Stimulated activated CD4-positive, alpha-beta T cell treated with anti-CD3 and anti-CD28 coated beads, Interleukin-15, amount 100 ng/mL, for 1 hour (primary cell): ENCODE data around the gene SUN5.
"Not testable (repeated sequence)": the region's sequence is repeated elsewhere in the genome, so short reads cannot be mapped to it uniquely, and the experiment has no call there.

ENCODE experiments used
- DNase-seq, 2 donors: peaks; one replicate each; pipeline ENCODE4 v3.0.0-alpha.2; 2020; ENCODE audit warnings: low read depth in 1 of 2, low spot score in 1 of 2

The SUN5 gene

DNA sequence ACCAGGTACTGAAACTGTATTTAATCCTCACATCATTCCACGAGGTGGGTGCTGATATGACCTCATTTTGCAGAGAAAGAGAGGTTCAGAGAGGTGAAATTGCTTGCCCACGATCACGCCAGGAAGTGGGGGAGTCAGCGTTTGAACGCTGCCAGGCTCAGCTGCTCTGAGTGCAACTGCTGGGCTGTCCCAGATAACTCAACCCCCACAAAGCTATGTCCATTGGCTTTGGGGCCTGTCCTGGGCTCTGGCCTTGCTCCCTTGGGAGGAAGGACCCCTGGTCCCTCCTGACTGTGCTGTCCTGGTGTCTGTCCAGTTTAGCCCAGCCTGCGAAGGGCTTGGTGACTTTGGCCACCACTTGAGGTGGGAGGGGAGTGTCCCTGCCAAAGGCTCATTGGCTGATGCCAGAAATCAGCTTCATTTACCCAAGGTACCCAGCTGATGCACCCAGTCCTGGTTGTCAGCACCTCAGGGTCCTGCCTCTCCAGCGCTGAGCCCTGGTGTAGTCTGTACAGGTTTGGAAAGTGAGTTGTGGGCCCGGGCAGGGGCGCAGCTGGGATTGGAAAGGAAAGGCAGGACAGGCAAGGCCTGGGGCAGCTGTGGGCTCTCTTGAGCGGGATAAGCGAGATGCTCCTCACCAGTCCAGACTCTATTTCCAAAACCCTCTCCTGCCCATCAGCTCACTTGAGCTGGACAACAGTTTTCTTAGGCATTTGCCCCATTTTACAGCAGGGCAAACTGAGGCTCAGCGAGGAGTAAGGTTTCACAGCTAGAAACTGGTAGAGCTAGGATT lies 38.5 kb downstream of the SUN5 start:
- DNase-seq = peak in 1 of 2 donors; percentile 16

DNA sequence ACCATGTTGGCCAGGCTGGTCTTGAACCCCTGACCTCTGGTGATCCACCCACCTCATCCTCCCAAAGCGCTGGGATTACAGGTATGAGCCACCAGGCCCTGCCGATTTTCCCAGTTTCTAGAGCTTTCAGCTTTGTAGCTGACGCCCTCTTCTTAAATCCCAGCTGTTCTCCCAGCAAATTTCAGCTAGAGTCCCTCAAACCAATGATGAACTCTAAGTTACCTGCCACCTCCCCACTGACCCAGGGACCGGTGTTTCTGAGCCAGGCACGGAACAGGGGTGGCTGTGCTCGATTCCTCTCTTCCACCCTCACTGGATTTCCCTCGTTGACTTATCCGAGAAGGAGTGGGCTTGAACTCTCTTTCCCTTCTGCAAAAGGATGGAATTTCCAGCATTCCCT lies 39.1 kb downstream of the SUN5 start:
- DNase-seq = no peak

DNA sequence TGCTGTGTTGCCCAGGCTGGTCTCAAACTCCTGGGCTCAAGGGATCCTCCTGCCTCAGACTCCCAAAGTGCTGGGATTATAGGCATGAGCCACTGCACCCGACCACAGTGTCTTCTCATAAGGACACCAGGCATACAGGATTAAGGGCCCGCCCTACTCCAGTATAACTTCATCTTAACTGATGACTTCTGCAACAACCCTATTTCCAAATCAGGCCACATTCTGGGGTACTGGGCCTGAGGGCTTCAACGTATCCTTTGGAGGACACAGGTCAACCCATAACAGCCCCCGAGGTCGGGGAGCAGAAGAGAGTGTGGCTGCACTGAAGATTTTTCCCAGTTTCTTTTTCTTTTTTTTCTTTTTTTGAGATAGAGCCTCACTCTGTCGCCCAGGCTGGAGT lies 39.7 kb downstream of the SUN5 start:
- DNase-seq = no peak

DNA sequence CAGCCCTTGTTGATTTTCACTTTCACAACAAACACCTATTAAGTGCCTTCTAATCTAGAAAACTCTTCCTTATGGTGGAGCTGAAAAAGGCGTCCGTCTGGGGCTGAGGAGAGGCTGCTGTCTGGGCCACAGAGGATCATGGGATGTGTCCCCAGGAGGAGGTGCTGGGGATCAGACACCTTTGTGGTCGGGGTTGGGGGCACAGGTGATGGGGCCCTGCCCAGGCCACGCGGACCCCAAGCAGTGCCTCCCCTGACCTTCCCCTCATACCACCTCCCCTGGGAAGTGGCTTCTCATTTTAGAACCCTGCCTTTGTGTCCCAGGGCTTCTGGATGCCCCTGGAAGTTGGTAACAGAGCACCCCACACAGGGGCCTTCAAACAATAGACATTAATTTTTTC lies 41.1 kb downstream of the SUN5 start:
- DNase-seq = no peak

DNA sequence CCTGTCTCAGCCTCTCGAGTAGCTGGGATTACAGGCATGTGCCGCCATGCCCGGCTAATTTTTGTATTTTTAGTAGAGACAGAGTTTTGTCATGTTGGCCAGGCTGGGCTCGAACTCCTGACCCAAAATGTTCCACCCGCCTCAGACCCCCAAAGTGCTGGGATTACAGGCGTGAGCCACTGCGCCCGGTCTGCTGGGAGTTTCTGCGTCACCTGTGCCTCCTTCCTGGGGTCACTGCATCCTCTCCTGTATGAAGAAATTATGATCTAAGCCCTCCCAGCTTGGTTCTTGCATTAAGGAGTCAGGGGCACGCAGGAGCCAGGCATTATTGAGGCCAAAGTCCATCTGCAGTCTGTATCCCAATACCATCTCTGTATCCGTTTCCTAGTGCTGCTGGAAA lies 41.6 kb downstream of the SUN5 start:
- DNase-seq = not testable (repeated sequence)

DNA sequence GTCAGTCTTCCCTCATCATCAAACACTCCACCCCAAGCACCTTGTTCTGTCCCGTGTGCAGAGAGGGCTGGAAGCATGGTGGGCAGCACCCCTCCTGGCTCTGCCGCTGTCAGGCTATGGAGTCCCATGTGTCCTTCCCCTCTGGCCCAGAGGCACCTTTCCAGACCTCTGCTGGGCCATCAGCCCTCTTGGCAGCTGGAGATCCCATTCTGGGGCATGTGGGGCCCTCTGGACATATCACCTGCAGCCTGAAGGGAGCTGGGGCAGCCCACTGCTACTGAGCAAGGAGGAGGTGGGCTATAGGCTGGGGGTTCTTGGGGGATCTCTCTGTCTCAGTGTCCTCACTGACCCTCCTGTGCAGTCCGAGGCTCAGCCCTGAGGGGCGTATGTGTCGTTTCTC lies 42.2 kb downstream of the SUN5 start:
- no peak for DNase-seq

DNA sequence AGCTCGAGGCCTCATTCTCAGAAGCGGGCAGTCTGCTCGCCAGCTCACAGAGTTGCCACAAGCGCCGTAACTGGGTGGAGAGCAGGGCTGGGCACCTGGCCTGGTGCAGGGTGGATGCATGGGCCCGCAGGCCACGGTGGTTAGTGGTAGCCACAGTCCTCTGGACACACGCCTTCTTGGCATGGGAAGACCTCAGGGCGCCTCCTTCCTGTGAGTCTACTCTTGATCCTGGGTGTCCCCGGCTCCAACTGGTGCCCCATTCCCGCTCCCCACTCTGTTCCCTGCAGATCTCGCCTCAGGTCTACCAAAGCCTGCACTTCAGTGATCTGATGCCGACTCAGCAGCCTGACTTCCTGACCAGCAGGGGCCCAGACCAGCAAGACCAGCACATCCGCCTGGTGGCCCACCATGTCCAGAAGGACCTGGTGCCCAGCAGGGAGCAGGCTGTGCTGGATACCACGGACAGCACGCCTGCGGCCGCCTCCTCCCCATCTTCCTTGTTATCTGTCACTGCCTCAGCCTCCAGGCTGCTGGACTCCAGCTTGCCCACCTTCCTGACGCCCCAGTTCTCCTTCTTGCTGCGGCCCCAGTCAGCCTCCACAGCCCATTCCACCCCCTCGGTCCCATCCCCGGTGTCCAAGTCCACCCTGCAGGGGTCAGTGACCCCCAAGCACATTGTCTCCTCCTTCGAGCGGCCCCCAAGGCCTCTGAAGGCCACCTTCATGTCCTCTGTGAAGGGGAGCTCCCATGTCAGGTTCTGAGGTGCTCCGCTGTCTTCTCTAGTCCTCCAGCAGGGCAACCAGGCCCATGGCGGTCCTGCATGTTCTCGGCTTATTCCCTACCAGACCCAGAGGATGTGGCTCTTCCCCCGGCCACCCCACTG lies 43.1 kb downstream of the SUN5 start:
- no peak for DNase-seq

DNA sequence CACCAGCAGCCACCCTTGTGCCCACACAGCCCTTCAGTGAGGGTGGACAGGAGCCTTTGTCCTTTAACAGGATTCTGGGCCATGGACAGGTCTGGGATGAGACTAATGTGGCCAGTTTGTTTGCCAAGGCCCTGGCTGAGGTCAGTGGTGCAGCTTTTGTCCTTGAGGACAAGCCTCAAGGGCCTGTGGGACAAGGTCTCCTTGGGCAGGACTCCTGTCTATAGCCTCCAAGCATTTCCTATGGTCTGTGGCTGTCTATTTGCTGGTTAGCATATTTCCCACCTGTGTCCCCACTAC lies 44.1 kb downstream of the SUN5 start:
- no peak for DNase-seq

DNA sequence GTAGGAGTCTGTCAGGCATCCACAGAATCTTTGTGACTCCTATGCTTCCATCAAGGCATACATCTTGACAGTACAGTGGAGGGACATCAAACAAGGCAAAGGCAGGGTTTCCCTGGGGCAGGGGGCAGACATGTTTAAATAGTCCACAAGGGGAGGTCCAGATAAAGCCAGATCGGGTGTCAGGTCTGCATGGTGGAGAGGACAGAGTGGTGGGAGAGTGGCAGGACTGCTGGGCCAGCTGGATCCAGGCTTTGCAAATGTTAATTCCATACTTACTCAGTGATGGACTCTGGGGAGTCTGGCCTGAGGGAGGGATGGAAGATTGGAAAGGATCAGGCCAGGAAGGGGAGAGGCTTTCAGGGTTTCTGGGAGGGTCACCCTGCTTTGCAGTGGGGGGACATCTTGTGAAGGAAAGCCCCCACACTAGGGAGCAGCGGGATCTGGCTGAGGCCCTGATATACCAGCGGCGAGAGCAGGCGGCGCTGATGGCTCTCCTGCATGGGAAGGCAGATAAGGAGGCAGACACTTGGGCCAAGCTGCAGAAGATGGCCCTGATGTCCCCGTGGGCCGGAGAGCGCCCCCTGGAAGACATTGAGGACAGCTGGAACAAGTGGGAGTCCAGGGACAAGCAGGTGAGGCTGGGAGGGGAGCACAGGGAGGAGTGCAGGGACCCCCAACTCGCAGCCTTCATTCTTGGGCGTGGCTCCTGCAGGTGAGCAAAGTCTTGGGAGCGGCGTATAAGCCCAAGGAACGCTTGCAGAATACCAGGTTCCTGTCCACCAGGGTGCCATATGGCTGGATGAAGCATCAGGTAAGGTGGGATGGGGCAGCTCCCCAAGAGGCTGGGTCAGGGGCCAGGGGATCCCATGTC lies 44.6 kb downstream of the SUN5 start:
- no peak for DNase-seq

DNA sequence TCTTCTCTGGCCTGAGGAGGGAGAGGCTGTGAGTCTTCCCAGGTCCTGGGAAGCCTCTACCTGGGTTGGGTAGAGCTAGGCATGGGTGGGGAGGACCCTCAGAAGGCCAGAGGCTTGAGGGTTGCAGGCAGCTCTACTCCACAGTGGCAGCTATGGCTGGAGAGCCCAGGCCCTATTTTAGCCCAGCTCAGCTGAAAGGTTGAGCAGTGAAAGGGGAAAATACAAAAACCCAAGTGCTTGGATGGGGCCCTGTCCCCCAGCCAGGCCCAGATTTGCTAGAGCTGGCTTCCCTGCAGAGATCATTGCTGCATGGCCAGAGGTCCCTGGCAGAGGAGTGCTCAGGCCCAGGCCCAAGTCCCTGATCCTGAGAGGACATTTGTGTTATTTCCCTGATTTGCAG lies 45.7 kb downstream of the SUN5 start:
- DNase-seq = no peak

DNA sequence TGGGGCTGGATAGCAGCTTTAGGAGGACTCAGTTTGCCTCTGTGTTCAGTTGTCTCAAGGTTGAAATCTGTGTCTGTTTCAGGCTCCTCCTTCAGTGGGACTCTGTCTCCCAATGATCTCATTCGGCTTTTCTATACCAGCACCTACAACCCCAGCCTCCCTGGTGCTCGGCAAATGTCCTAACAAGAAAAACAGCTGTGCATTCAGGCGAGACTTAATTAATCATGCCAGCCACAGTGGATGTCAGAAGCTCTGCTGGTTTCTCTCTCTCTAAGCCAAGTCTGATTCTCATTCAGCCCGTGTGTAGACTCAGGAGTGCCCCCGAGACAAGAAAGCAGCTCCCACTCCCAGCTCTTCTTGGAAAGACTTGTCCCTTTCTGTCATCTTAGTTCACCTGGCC lies 46.8 kb downstream of the SUN5 start:
- no peak for DNase-seq

DNA sequence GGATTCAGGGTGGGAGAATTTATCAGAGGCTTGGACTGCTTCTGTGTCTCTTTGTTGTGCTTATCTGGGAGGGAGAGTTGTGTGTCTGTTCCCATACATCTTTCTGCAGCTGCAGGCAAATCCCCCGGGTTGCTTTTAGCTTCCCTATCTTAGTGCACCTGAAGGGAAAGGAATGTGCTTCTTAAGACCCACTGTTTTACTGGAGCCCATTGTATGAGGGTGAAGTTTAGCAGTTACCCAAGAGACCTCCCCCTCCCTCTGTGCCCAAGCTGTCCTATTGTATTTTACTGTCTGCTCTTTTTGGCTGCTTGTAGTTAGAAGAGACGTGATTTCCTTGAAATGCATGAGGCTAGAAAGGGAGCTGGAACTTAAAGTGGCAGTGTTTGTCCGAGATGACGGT lies 53.7 kb downstream of the SUN5 start:
- not testable (repeated sequence) for DNase-seq

DNA sequence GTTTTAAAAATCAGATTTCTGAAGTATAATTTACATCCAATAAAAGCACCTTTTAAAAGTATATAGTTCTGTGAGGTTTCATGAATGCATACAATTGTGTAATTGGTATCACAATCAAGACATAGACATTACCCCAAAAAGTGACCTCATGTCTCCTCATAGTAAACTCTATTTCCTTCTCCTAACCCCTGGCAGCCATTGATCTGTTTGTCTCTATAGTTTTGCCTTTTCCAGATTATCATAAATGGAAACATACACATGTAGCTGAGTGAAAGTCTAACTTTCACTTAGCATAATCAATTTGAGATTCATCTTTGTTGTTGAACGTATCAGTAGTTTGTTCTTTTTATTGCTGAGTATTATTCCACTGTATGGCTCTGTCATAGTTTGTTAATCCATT lies 57.6 kb downstream of the SUN5 start:
- no peak for DNase-seq

DNA sequence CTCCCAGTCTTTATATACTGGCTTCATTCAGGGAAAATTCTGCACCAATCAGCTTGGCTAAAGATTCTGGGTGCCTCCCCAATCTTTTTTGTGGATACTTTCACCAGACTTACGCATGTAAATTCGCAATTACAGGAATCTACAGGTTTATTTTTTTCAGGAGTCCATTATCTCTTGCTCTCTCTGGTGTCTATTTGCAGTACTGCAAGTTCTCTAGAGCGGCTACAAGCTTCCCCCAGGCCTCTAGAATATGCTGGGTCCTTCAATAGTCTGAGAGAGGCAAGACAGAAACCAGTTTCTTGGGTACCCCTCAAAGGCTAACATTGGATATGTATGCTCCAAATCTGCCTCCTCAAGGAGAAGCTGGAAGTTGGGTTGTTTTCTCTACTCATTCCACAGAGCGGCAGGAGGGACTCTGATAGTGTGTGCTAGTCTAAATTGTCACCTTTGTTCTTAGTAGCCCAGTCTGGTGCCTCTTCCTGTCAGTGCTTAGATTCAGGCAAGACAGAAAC lies 58.5 kb downstream of the SUN5 start:
- DNase-seq = no peak

DNA sequence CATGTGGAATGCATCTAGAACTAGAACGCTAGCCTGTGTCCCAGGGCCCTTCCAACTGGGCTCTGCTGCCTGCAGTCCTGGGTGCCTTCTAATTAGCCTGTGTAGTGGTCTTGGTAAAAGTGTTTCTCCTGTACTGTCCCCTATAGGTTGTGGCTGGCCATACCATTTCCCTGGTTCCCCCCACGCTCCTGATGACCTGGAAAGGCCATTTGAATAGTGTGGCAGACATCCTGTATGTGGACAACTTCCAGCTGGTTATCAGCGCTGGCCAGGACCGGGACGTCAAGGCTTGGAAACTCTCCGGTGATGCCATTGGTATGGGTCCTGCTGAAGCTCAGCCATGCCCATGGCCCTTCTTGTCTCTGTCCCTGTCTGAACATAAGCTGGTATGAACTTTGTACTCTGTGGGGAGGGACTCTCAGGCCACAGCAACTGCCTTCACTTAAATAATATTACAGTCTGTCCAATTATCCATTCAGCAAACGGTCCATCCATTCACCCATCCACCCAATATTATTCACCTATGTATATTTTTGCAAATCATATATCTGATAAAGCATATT lies 60.7 kb downstream of the SUN5 start:
- DNase-seq = no peak

DNA sequence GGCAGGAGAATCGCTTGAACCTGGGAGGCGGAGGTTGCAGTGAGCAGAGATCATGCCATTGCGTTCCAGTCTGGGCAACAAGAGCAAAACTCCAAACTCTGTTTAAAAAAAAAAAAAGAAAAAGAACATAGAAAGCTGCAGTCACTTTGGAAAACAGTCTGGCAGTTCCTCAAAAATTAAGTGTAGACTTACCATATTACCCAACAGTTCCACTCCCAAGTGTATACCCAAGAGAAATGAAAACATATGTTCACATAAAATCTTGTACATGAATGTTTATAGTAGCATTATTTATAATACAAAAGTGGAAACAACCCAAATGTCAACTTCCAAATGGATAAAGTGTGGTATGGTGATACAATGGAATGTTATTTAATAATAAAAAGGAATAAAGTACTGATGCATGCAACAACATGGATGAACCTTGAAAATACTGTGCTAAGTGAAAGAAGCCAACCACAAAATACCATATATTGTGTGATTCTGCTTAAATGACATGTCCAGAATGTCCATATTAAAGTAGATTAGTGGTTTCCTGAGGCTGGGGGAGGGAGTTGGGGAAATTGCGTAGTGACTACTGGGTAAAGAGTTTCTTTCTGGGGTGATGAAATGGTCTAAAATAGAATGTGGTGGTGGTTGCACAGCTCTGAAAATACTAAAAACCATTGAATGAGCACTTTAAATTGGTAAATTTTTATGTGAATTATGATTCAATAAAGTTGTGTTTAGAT lies 62.9 kb downstream of the SUN5 start:
- no peak for DNase-seq

DNA sequence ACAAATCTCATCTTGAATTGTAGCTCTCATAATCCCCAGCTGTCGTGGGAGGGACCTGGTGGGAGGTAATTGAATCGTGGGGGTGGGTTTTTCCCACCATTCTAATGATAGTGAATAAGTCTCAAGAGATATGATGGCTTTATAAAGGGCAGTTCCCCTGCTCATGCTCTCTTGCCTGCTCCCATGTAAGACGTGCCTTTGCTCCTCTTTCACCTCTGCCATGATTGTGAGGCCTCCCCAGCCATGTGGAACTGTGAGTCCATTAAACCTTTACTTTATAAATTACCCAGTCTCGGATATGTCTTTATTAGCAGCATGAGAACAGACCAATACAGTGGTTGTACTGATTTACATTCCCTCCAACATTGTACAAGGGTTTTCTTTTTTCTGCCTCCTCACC lies 69.7 kb downstream of the SUN5 start:
- no peak for DNase-seq
